PC-3 (cell line): Measurements from ENCODE around the gene KCNH8. TPM values are rescaled to one million over a fixed set of nuclear protein-coding genes. Genes with fewer than 3 reads are reported as not detected.
"Not testable (repeated sequence)": the region's sequence is repeated elsewhere in the genome, so short reads cannot be mapped to it uniquely, and the experiment has no call there.

Source experiments
- ATAC-seq: fragments of 200-7000 bp; cut with Tn5 transposase; 2 replicates; pipeline ENCODE4 v1.9.1; 2020; ENCODE audit warnings: mild to moderate bottlenecking, moderate library complexity
- BruUV-seq: library from RNA; stranded (reverse); fragments of 400-500 nt; replicated peaks from 2 replicates; lab custom pipeline; 2021; lab: Mats Ljungman, UMichigan
- CTCF ChIA-PET: fragments of 300-600 bp; sonication (Branson Sonifier 250); formaldehyde crosslinking; loops from one replicate; lab custom pipeline; 2022; ENCODE audit warnings: antibody characterized with exemption; lab: Charles Lee
- POLR2A ChIA-PET: fragments of 300-600 bp; sonication (Branson Sonifier 250); formaldehyde crosslinking; loops from one replicate; lab custom pipeline; 2022; ENCODE audit warnings: antibody characterized with exemption; ENCODE audit not compliant: unreplicated experiment; lab: Charles Lee
- DNase-seq: peaks from one replicate; pipeline ENCODE4 v3.0.0-alpha.2; 2015
- H2AFZ ChIP-seq: fragments of 300-600 bp; sonication (generic); 2 replicates; pipeline ENCODE4 v1.6.0; 2016; ENCODE audit warnings: antibody characterized with exemption, low read length
- H3F3A ChIP-seq: fragments of 300-600 bp; sonication (generic); one replicate; pipeline ENCODE4 v1.6.0; 2017; ENCODE audit warnings: antibody characterized with exemption, low read length, control low read depth, mild to moderate bottlenecking; ENCODE audit not compliant: unreplicated experiment
- H3K27ac ChIP-seq: fragments of 300-600 bp; sonication (generic); 2 replicates; pipeline ENCODE4 v1.5.1; 2016; ENCODE audit warnings: mild to moderate bottlenecking, low read length
- H3K27me3 ChIP-seq: fragments of 300-600 bp; sonication (generic); 2 replicates; pipeline ENCODE4 v1.6.1; 2016; ENCODE audit warnings: low read length, mixed read lengths
- H3K36me3 ChIP-seq: fragments of 300-600 bp; sonication (generic); 2 replicates; pipeline ENCODE4 v1.6.1; 2016; ENCODE audit warnings: low read depth, mixed run types, low read length, mixed read lengths
- H3K4me1 ChIP-seq: fragments of 300-600 bp; sonication (generic); 2 replicates; pipeline ENCODE4 v1.5.1; 2016; ENCODE audit warnings: low read length; ENCODE audit not compliant: insufficient read depth
- H3K4me2 ChIP-seq: fragments of 300-600 bp; sonication (generic); 2 replicates; pipeline ENCODE4 v1.6.0; 2016; ENCODE audit warnings: low read length
- H3K4me3 ChIP-seq: fragments of 300-600 bp; sonication (generic); 2 replicates; pipeline ENCODE4 v1.5.1; 2016; ENCODE audit warnings: mild to moderate bottlenecking, low read length, mixed read lengths
- H3K79me2 ChIP-seq: fragments of 300-600 bp; sonication (generic); 2 replicates; pipeline ENCODE4 v1.6.1; 2017; ENCODE audit warnings: low read length, mixed read lengths
- H3K9ac ChIP-seq: fragments of 300-600 bp; sonication (generic); 2 replicates; pipeline ENCODE4 v1.6.0; 2016; ENCODE audit warnings: mild to moderate bottlenecking, low read length
- H3K9me2 ChIP-seq: fragments of 300-600 bp; sonication (generic); replicated peaks from 2 replicates; pipeline ENCODE4 v1.6.1; 2016; ENCODE audit warnings: mixed run types, low read length, mixed read lengths
- H3K9me3 ChIP-seq: fragments of 300-600 bp; sonication (generic); 2 replicates; pipeline ENCODE4 v1.6.1; 2016; ENCODE audit warnings: low read length, mixed read lengths
- H4K20me1 ChIP-seq: fragments of 300-600 bp; sonication (generic); 2 replicates; pipeline ENCODE4 v1.6.1; 2016; ENCODE audit warnings: low read length, mixed read lengths
- CTCF ChIP-seq: fragments of 300-600 bp; sonication (generic); conservative IDR thresholded peaks from 2 replicates; pipeline ENCODE4 v1.5.1; 2017; ENCODE audit warnings: antibody characterized with exemption, low read depth, mild to moderate bottlenecking, low read length
- EZH2 ChIP-seq: fragments of 300-600 bp; sonication (generic); IDR thresholded peaks from one replicate; pipeline ENCODE4 v1.6.1; 2017; ENCODE audit warnings: antibody characterized with exemption, mild to moderate bottlenecking, low read length; ENCODE audit not compliant: unreplicated experiment
- EZH2phosphoT487 ChIP-seq: fragments of 300-600 bp; sonication (generic); IDR thresholded peaks from 2 replicates; pipeline ENCODE4 v1.6.1; 2018; ENCODE audit warnings: mild to moderate bottlenecking, antibody characterized with exemption, low read length, borderline replicate concordance
- intact Hi-C: fragments of 100-400 bp; cut with micrococcal nuclease; formaldehyde crosslinking; loops from 2 replicates; pipeline ENCODE4 v1.9.0; 2023
- total RNA-seq: library from RNA; depleted of rRNA; stranded (reverse); fragments of >200 nt; gene quantifications from 2 replicates; pipeline ENCODE4 v1.2.3, GENCODE V29; 2014

Gene KCNH8
- total RNA-seq, 1 experiment from 2014 or later: not detected

DNA sequence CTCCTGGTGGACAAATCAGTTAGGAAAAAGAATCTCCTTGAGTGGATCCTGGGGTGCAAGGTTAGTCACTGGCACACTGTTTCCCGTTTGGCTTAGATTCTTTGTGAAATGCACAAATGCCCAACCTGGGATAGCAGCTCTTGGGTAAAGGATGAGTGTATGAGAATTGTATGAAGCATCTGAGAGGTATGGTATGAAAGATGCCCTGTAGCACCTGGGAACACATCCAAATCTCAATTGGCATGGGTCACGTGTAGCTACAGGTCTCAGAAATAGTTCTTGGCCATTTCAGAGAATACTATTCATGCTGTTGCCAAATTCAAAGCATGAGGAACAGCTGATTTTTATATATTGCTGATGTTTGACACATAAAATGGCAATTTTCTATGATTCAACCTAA lies 84.3 kb downstream of the KCNH8 start:
- ATAC-seq (no peak), DNase-seq (no peak)
- no peaks in the 10 kb centered on the region for H3K27me3 ChIP-seq
- H3F3A ChIP-seq: no peaks in the 10 kb centered on the region
- no peaks in the 10 kb centered on the region for H3K79me2 ChIP-seq
- H3K9me3 ChIP-seq: no peaks in the 10 kb centered on the region
- H4K20me1 ChIP-seq: no peaks in the 10 kb centered on the region
- no peaks in the 10 kb centered on the region for H3K4me1 ChIP-seq
- no TSS peak for BruUV-seq
- H3K9me2 ChIP-seq: no peaks in the 10 kb centered on the region
- no peak for TF ChIP-seq EZH2phosphoT487
- no peak for TF ChIP-seq CTCF
- TF ChIP-seq EZH2: no peak
- no peak overlapping the region for H3K27ac ChIP-seq
- no peak overlapping the region for H3K4me3 ChIP-seq
- ChIA-PET POLR2A (no interaction called here), CTCF (no interaction called here)
- no peak overlapping the region for H3K9ac ChIP-seq
- intact Hi-C loops: no loop called here
- H2AFZ ChIP-seq: no peak overlapping the region
- no peak overlapping the region for H3K4me2 ChIP-seq
- no peaks in the 10 kb centered on the region for H3K36me3 ChIP-seq

DNA sequence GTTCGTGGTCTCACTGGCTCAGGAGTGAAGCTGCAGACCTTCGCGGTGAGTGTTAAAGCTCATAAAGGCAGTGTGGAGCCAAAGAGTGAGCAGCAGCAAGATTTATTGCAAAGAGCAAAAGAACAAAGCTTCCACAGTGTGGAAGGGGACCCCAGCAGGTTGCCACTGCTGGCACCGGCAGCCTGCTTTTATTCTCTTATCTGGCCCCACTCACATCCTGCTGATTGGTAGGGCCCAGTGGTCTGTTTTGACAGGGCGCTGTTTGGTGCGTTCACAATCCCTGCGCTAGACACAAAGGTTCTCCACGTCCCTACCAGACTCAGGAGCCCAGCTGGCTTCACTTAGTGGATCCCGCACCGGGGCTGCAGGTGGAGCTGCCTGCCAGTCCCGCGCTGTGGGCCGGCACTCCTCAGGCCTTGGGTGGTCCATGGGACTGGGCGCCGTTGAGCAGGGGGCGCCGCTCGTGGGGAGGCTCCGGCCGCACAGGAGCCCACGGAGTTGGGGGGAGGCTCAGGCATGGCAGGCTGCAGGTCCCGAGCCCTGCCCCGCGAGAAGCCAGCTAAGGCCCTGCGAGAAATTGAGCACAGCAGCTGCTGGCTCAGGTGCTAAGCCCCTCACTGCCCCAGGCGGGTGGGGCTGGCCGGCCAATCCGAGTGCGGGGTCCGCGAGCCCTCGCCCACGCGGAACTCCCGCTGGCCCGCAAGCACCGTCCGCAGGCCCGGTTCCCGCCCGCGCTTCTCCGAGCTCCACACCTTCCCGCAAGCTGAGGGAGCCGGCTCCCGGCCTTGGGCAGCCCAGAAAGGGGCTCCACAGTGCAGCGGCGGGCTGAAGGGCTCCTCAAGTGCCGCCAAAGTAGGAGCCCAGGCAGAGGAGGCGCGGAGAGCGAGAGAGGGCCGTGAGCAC lies 85.8 kb downstream of the KCNH8 start:
- H3K4me2 ChIP-seq, H3K36me3 ChIP-seq, H3K9me3 ChIP-seq, POLR2A ChIA-PET, DNase-seq, H4K20me1 ChIP-seq, ATAC-seq, H3K27ac ChIP-seq, H3K4me1 ChIP-seq, CTCF ChIA-PET, H3F3A ChIP-seq, intact Hi-C loops, BruUV-seq, H3K9me2 ChIP-seq, H2AFZ ChIP-seq, H3K4me3 ChIP-seq, H3K79me2 ChIP-seq, H3K27me3 ChIP-seq, H3K9ac ChIP-seq: not testable (repeated sequence)

DNA sequence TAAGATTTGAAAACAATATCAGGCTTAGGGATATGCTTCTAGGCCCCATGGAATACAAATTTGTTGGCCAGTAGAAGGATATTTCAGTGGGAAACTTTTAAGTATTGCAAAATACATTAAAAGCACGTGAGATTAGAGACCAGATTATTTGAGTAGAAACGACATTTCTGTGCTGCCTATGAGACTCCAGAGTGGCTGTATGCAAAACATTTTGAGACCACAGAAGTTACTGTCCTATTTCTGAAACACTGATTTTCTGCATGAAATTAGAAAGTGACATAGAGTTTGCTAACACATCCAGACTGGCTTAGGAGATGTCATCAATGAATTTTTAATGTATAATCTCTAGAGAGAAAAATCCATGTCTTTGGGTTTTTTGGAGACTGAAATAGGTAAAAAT lies 99.8 kb downstream of the KCNH8 start:
- Histone ChIP-seq H3K4me2 (no peak overlapping the region), H3K27ac (no peak overlapping the region), H3K9me3 (no peaks in the 10 kb centered on the region), H3K27me3 (peaks cover 2% of the 10 kb centered on the region; the same call in 1 of the 2 replicates), H3K9ac (no peak overlapping the region), H3K4me1 (no peaks in the 10 kb centered on the region), H4K20me1 (no peaks in the 10 kb centered on the region), H3K4me3 (no peak overlapping the region), H3K36me3 (no peaks in the 10 kb centered on the region), H3K79me2 (no peaks in the 10 kb centered on the region), H2AFZ (no peak overlapping the region), H3F3A (no peaks in the 10 kb centered on the region), H3K9me2 (no peaks in the 10 kb centered on the region)
- CTCF ChIA-PET: no interaction called here
- no peak for TF ChIP-seq EZH2phosphoT487
- no peak for TF ChIP-seq EZH2
- TF ChIP-seq CTCF: no peak
- POLR2A ChIA-PET: no interaction called here
- ATAC-seq: no peak
- no peak for DNase-seq
- intact Hi-C loops: no loop called here
- no TSS peak for BruUV-seq
